Nephron progenitor cell (in vitro differentiated cells): ENCODE data around the gene MYRF.

Experiments used
- DNase-seq: peaks from one replicate; pipeline ENCODE4 v3.0.0; 2021
- H3K27ac Mint-ChIP-seq: 2 replicates; pipeline ENCODE4 v1.8.0; 2021; ENCODE audit warnings: mild to moderate bottlenecking, moderate library complexity, mixed read lengths
- H3K27me3 Mint-ChIP-seq: 2 replicates; pipeline ENCODE4 v1.8.0; 2021; ENCODE audit warnings: mild to moderate bottlenecking, low read depth, mixed read lengths; ENCODE audit not compliant: poor library complexity
- H3K36me3 Mint-ChIP-seq: 2 replicates; pipeline ENCODE4 v1.8.0; 2021; ENCODE audit warnings: low read depth, mixed read lengths
- H3K4me1 Mint-ChIP-seq: 2 replicates; pipeline ENCODE4 v1.8.0; 2021; ENCODE audit warnings: mixed read lengths
- H3K4me3 Mint-ChIP-seq: 2 replicates; pipeline ENCODE4 v1.8.0; 2021; ENCODE audit warnings: mild to moderate bottlenecking, moderate library complexity, mixed read lengths
- H3K9me3 Mint-ChIP-seq: 2 replicates; pipeline ENCODE4 v1.8.0; 2021; ENCODE audit warnings: mild to moderate bottlenecking, moderate library complexity, mixed read lengths
- CTCF ChIP-seq: fragments of 200-600 bp; sonication (generic); IDR thresholded peaks from 2 replicates; pipeline ENCODE4 v1.5.0; 2021; ENCODE audit warnings: antibody characterized with exemption

The MYRF gene

GRCh38 chr11:61744181-61744580 lies 8.3 kb upstream of the MYRF start:
- peaks cover 3% of the 10 kb centered on the region for H3K27me3 Mint-ChIP-seq
- no peak for TF ChIP-seq CTCF
- peaks cover 7% of the 10 kb centered on the region for H3K36me3 Mint-ChIP-seq
- H3K27ac Mint-ChIP-seq: no peak overlapping the region
- no peak for DNase-seq
- H3K9me3 Mint-ChIP-seq: no peaks in the 10 kb centered on the region
- no peak overlapping the region for H3K4me3 Mint-ChIP-seq
- H3K4me1 Mint-ChIP-seq: peaks cover 24% of the 10 kb centered on the region

GRCh38 chr11:61744609-61745156 lies 7.8 kb upstream of the MYRF start:
- Mint-ChIP-seq H3K4me1 (peaks cover 29% of the 10 kb centered on the region), H3K36me3 (peaks cover 7% of the 10 kb centered on the region), H3K4me3 (no peak overlapping the region), H3K27ac (no peak overlapping the region), H3K9me3 (no peaks in the 10 kb centered on the region), H3K27me3 (peaks cover 3% of the 10 kb centered on the region)
- no peak for DNase-seq
- no peak for TF ChIP-seq CTCF

GRCh38 chr11:61745781-61746441 lies 6.5 kb upstream of the MYRF start:
- Mint-ChIP-seq H3K4me3 (no peak overlapping the region), H3K36me3 (peaks cover 7% of the 10 kb centered on the region), H3K4me1 (peaks cover 39% of the 10 kb centered on the region), H3K27me3 (peaks cover 5% of the 10 kb centered on the region), H3K9me3 (no peaks in the 10 kb centered on the region), H3K27ac (peak overlapping the region; percentile 83)
- no peak for TF ChIP-seq CTCF
- DNase-seq: peak; percentile 41

- Mint-ChIP-seq H3K27me3 (peaks cover 10% of the 10 kb centered on the region), H3K4me1 (peaks cover 45% of the 10 kb centered on the region), H3K9me3 (no peaks in the 10 kb centered on the region), H3K4me3 (no peak overlapping the region), H3K27ac (no peak overlapping the region), H3K36me3 (peaks cover 7% of the 10 kb centered on the region)
- no peak for TF ChIP-seq CTCF
- DNase-seq: no peak
Measured at GRCh38 chr11:61746442-61747191, 5.8 kb upstream of the MYRF start.

- TF ChIP-seq CTCF: peak; percentile 88
- no peaks in the 10 kb centered on the region for H3K36me3 Mint-ChIP-seq
- no peaks in the 10 kb centered on the region for H3K9me3 Mint-ChIP-seq
- DNase-seq: peak; percentile 90
- peaks cover 45% of the 10 kb centered on the region for H3K4me1 Mint-ChIP-seq
- peaks cover 16% of the 10 kb centered on the region for H3K27me3 Mint-ChIP-seq
- no peak overlapping the region for H3K27ac Mint-ChIP-seq
- H3K4me3 Mint-ChIP-seq: no peak overlapping the region
Measured at GRCh38 chr11:61747192-61747966, 5.1 kb upstream of the MYRF start.
